Astrocyte of the hippocampus (primary cell): ENCODE data around the gene RIC3.
"Not testable (repeated sequence)": the region's sequence is repeated elsewhere in the genome, so short reads cannot be mapped to it uniquely, and the experiment has no call there.

Experiments used
- DNase-seq: peaks from one replicate; pipeline ENCODE4 v3.0.0; 2011; ENCODE audit warnings: low read depth, low spot score

Gene RIC3

GRCh38 chr11:8192016-8192895 is 23.4 kb upstream of the RIC3 start:
- peak; percentile 83 for DNase-seq

GRCh38 chr11:8190431-8190830 is 21.6 kb upstream of the RIC3 start:
- DNase-seq, result no peak

GRCh38 chr11:8186429-8186828 is 17.6 kb upstream of the RIC3 start:
- DNase-seq, result no peak

GRCh38 chr11:8183111-8183510 is 14.3 kb upstream of the RIC3 start:
- no peak for DNase-seq

- DNase-seq, result no peak
Measured at GRCh38 chr11:8180469-8180868, 11.6 kb upstream of the RIC3 start.

- no peak for DNase-seq
Measured at GRCh38 chr11:8178297-8178696, 9.5 kb upstream of the RIC3 start.

- no peak for DNase-seq
Measured at GRCh38 chr11:8177136-8177535, 8.3 kb upstream of the RIC3 start.

GRCh38 chr11:8167796-8168195 is 1.0 kb downstream of the RIC3 start:
- peak; percentile 37 for DNase-seq

GRCh38 chr11:8164746-8165145 is 4.1 kb downstream of the RIC3 start:
- no peak for DNase-seq

- DNase-seq, result not testable (repeated sequence)
Measured at GRCh38 chr11:8161627-8162304, 7.1 kb downstream of the RIC3 start.

- no peak for DNase-seq
Measured at GRCh38 chr11:8156877-8157276, 11.9 kb downstream of the RIC3 start.

- no peak for DNase-seq
Measured at GRCh38 chr11:8149726-8150125, 19.1 kb downstream of the RIC3 start.

GRCh38 chr11:8138526-8138925 is 30.3 kb downstream of the RIC3 start:
- no peak for DNase-seq

- no peak for DNase-seq
Measured at GRCh38 chr11:8127447-8127846, 41.4 kb downstream of the RIC3 start.

- no peak for DNase-seq
Measured at GRCh38 chr11:8126649-8127289, 42.1 kb downstream of the RIC3 start.

GRCh38 chr11:8122173-8122764 is 46.6 kb downstream of the RIC3 start:
- no peak for DNase-seq

- DNase-seq, result no peak
Measured at GRCh38 chr11:8111636-8112035, 57.2 kb downstream of the RIC3 start.

GRCh38 chr11:8110396-8110795 is 58.4 kb downstream of the RIC3 start:
- no peak for DNase-seq

GRCh38 chr11:8109675-8110074 is 59.1 kb downstream of the RIC3 start:
- DNase-seq, result no peak

- no peak for DNase-seq
Measured at GRCh38 chr11:8108421-8108820, 60.4 kb downstream of the RIC3 start.

- DNase-seq, result no peak
Measured at GRCh38 chr11:8107642-8108041, 61.2 kb downstream of the RIC3 start.

GRCh38 chr11:8106679-8107078 is 62.1 kb downstream of the RIC3 start:
- no peak for DNase-seq
